ENCODE measurements around the gene PEAR1.

The PEAR1 gene

GRCh38 chr1:156845055-156845952 lies 48.2 kb upstream of the PEAR1 start:
- H3K9me3 ChIP-seq (ENCODE audit: insufficient read depth, low read length), result no peaks in the 10 kb centered on the region
- no peaks in the 10 kb centered on the region for H3K79me2 ChIP-seq (ENCODE audit: low read length)
- H4K20me1 ChIP-seq (ENCODE audit: insufficient read depth, low read length), result no peaks in the 10 kb centered on the region
- peaks cover 1% of the 10 kb centered on the region; the same call in 1 of the 2 replicates for H3K4me1 ChIP-seq (ENCODE audit: low read length)
- H3K4me2 ChIP-seq (ENCODE audit: low read length), result no peak overlapping the region
- H2AFZ ChIP-seq (ENCODE audit: low read depth, low read length), result no peak overlapping the region
- no peak overlapping the region for H3K9ac ChIP-seq (ENCODE audit: low read length)
- H3K27me3 ChIP-seq (ENCODE audit: low read depth, low read length), result no peaks in the 10 kb centered on the region
- H3K4me3 ChIP-seq (ENCODE audit: low read length), result no peak overlapping the region
- no peak overlapping the region for H3K27ac ChIP-seq (ENCODE audit: low read length)
- TF ChIP-seq, protein P1, sequence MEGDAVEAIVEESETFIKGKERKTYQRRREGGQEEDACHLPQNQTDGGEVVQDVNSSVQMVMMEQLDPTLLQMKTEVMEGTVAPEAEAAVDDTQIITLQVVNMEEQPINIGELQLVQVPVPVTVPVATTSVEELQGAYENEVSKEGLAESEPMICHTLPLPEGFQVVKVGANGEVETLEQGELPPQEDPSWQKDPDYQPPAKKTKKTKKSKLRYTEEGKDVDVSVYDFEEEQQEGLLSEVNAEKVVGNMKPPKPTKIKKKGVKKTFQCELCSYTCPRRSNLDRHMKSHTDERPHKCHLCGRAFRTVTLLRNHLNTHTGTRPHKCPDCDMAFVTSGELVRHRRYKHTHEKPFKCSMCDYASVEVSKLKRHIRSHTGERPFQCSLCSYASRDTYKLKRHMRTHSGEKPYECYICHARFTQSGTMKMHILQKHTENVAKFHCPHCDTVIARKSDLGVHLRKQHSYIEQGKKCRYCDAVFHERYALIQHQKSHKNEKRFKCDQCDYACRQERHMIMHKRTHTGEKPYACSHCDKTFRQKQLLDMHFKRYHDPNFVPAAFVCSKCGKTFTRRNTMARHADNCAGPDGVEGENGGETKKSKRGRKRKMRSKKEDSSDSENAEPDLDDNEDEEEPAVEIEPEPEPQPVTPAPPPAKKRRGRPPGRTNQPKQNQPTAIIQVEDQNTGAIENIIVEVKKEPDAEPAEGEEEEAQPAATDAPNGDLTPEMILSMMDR (IDR thresholded peaks at IDR 0.05; ENCODE audit: low read depth, low read length), result no peak
- no peak for TF ChIP-seq EZH2phosphoT487 (IDR thresholded peaks at IDR 0.05; ENCODE audit: low read depth)
- no peaks in the 10 kb centered on the region for H3K36me3 ChIP-seq (replicated peaks; ENCODE audit: low read depth, low read length)

- no peaks in the 10 kb centered on the region for H3K27me3 ChIP-seq (ENCODE audit: low read depth, low read length)
- no peak for TF ChIP-seq EZH2phosphoT487 (IDR thresholded peaks at IDR 0.05; ENCODE audit: low read depth)
- TF ChIP-seq, protein P1 (IDR thresholded peaks at IDR 0.05; ENCODE audit: low read depth, low read length), result no peak
- H3K4me1 ChIP-seq (ENCODE audit: low read length), result no peaks in the 10 kb centered on the region
These were observed 47.5 kb upstream of the PEAR1 start for GRCh38 chr1:156845953-156846545.

GRCh38 chr1:156846643-156847042 lies 46.9 kb upstream of the PEAR1 start:
- H3K9ac ChIP-seq (ENCODE audit: low read length), result no peak overlapping the region
- H3K4me1 ChIP-seq (ENCODE audit: low read length), result no peaks in the 10 kb centered on the region
- no peaks in the 10 kb centered on the region for H3K9me3 ChIP-seq (ENCODE audit: insufficient read depth, low read length)
- no peak overlapping the region for H3K27ac ChIP-seq (ENCODE audit: low read length)
- H4K20me1 ChIP-seq (ENCODE audit: insufficient read depth, low read length), result no peaks in the 10 kb centered on the region
- no peaks in the 10 kb centered on the region for H3K27me3 ChIP-seq (ENCODE audit: low read depth, low read length)
- H3K36me3 ChIP-seq (replicated peaks; ENCODE audit: low read depth, low read length), result no peaks in the 10 kb centered on the region
- no peak overlapping the region for H2AFZ ChIP-seq (ENCODE audit: low read depth, low read length)
- H3K79me2 ChIP-seq (ENCODE audit: low read length), result no peaks in the 10 kb centered on the region
- TF ChIP-seq, protein P1 (IDR thresholded peaks at IDR 0.05; ENCODE audit: low read depth, low read length), result no peak
- TF ChIP-seq EZH2phosphoT487 (IDR thresholded peaks at IDR 0.05; ENCODE audit: low read depth), result no peak
- H3K4me2 ChIP-seq (ENCODE audit: low read length), result no peak overlapping the region
- no peak overlapping the region for H3K4me3 ChIP-seq (ENCODE audit: low read length)

More at GRCh38 chr1:156845953-156846545, 47.5 kb upstream of the PEAR1 start:
- H3K9ac ChIP-seq (ENCODE audit: low read length), result no peak overlapping the region
- H3K4me2 ChIP-seq (ENCODE audit: low read length), result no peak overlapping the region
- no peak overlapping the region for H3K27ac ChIP-seq (ENCODE audit: low read length)
- H3K36me3 ChIP-seq (replicated peaks; ENCODE audit: low read depth, low read length), result no peaks in the 10 kb centered on the region
- H2AFZ ChIP-seq (ENCODE audit: low read depth, low read length), result no peak overlapping the region
- no peak overlapping the region for H3K4me3 ChIP-seq (ENCODE audit: low read length)
- H4K20me1 ChIP-seq (ENCODE audit: insufficient read depth, low read length), result no peaks in the 10 kb centered on the region
- no peaks in the 10 kb centered on the region for H3K9me3 ChIP-seq (ENCODE audit: insufficient read depth, low read length)
- no peaks in the 10 kb centered on the region for H3K79me2 ChIP-seq (ENCODE audit: low read length)
